ENCODE data around the gene KLF3. TPM values are rescaled to one million over a fixed set of nuclear protein-coding genes. Genes with fewer than 3 reads are reported as not detected.

KLF3 gene
- total and polyA plus RNA-seq, 9 of the 15 experiments (the other 6 are each of a cell fraction or from before 2014, with no cell fraction given), result 9.9 to 47.2 (median 18.1) TPM

DNA sequence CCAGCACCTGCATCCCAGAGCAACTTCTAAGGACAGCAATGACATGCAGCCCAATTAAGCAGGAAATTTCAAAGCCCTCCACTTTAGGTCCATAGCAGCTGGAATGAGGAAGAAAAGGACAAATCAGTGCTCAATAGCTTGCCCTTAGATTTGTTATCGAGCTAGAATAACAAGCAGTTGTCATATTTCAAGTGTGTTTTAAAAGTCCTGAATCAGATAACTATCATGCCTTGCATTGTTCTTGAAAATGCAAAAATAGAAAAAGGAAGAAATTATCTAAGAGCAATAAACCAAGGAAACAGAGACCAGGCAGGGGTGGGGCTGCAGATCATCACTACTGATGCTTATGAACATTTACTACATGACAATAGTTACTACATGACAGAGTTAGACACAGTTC lies 43.9 kb upstream of the KLF3 start:
- in situ Hi-C loops (cut with MboI), result no loop called here
- H3K36me3 ChIP-seq (ENCODE audit: control insufficient read depth, insufficient read depth, low read length), result no peaks in the 10 kb centered on the region
- H3K9me3 ChIP-seq (replicated peaks; ENCODE audit: control insufficient read depth, insufficient read depth, low read depth, low read length), result no peaks in the 10 kb centered on the region
- DNase-seq (ENCODE audit: extremely low read depth in 1 of 4, low spot score in 3 of 4) (no peak), FAIRE-seq (no peak), ATAC-seq (no peak)
- POLR2A ChIA-PET, result interaction anchor here (0.8 to 1.1 kb wide), 2 partner anchors 17 to 42 kb away, joined by 4 read pairs; no protein-coding TSS in a partner anchor
- H3K27ac ChIP-seq (ENCODE audit: extremely low read depth, low read depth, low read length), result no peak overlapping the region
- no peak overlapping the region for H3K9ac ChIP-seq (ENCODE audit: insufficient read depth in 1 of 2, low read depth in 2 of 2, low read length in 2 of 2)
- intact Hi-C loops (cut with micrococcal nuclease), result loop anchor here (2.0 to 5.0 kb wide), 3 partner anchors 43 to 291 kb away; no protein-coding TSS in a partner anchor
- CTCF ChIA-PET (ENCODE audit: low intra/inter-chr PET ratio), result no interaction called here
- H3K4me3 ChIP-seq, result no peak overlapping the region
- H3K27me3 ChIP-seq (ENCODE audit: control insufficient read depth in 2 of 2, insufficient read depth in 2 of 2, low read length in 2 of 2), result no peaks in the 10 kb centered on the region
- peaks cover 23 to 30% of the 10 kb centered on the region in 2 experiments for H3K4me1 ChIP-seq (replicated peaks in 1 of 2; ENCODE audit: control insufficient read depth in 2 of 2, insufficient read depth in 2 of 2, low read length in 2 of 2)
- no peaks in the 10 kb centered on the region for H4K20me1 ChIP-seq (replicated peaks; ENCODE audit: control insufficient read depth, insufficient read depth, low read length)
- no peak overlapping the region for H2AFZ ChIP-seq (ENCODE audit: low read depth, low read length)
- no peak overlapping the region for H3K4me2 ChIP-seq (ENCODE audit: insufficient read depth, low read length)
- 38% methylated on average over 1 of the region's 1 CpG for WGBS (ENCODE audit: insufficient coverage, low coverage, missing lambda C conversion rate)
- peak; percentile 20 to 42; a peak in 1 of 4 replicates for TF ChIP-seq KDM1A (IDR thresholded peaks at IDR 0.05)
- no peak for TF ChIP-seq ZNF766 (CRISPR knock-in tag; conservative IDR thresholded peaks at IDR 0.05)
- no peak for TF ChIP-seq HNRNPLL (IDR thresholded peaks at IDR 0.05; ENCODE audit: low read depth, low read length, poor library complexity, severe bottlenecking)
- peak in 1 of 2 experiments; percentile 7 for TF ChIP-seq NCOA2 (IDR thresholded peaks at IDR 0.05; ENCODE audit: partially characterized antibody in 2 of 2)
- TF ChIP-seq RCOR1 (IDR thresholded peaks at IDR 0.05; ENCODE audit: borderline replicate concordance in 1 of 2, low read depth in 2 of 2, low read length in 2 of 2), result peak in 1 of 2 experiments; percentile 65; a peak in 2 of 4 replicates
- TF ChIP-seq GATAD2B (IDR thresholded peaks at IDR 0.05; ENCODE audit: borderline replicate concordance), result no peak
- TF ChIP-seq SP2 (IDR thresholded peaks at IDR 0.05; ENCODE audit: extremely low read depth, low read depth, low read length, poor library complexity, severe bottlenecking), result no peak
- TF ChIP-seq SAFB (IDR thresholded peaks at IDR 0.05; ENCODE audit: borderline replicate concordance, low read depth, low read length), result no peak
- TF ChIP-seq TEAD2 (tag; IDR thresholded peaks at IDR 0.05), result no peak
- no peak for TF ChIP-seq JUND (IDR thresholded peaks at IDR 0.05; ENCODE audit: borderline replicate concordance, low read depth, low read length)
- TF ChIP-seq JUND (tag; IDR thresholded peaks at IDR 0.05; ENCODE audit: borderline replicate concordance, low read depth, low read length), result no peak
- TF ChIP-seq, protein P1, sequence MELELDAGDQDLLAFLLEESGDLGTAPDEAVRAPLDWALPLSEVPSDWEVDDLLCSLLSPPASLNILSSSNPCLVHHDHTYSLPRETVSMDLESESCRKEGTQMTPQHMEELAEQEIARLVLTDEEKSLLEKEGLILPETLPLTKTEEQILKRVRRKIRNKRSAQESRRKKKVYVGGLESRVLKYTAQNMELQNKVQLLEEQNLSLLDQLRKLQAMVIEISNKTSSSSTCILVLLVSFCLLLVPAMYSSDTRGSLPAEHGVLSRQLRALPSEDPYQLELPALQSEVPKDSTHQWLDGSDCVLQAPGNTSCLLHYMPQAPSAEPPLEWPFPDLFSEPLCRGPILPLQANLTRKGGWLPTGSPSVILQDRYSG (tag; conservative IDR thresholded peaks at IDR 0.05; ENCODE audit: low read depth), result no peak
- no peak for TF ChIP-seq GTF2A2 (tag; IDR thresholded peaks at IDR 0.05)
- no peaks in the 10 kb centered on the region for H3K9me1 ChIP-seq (ENCODE audit: control insufficient read depth, insufficient read depth, low read length)
- BruUV-seq (replicated peaks), result no TSS peak
- no peaks in the 10 kb centered on the region for H3K79me2 ChIP-seq (ENCODE audit: control insufficient read depth, insufficient read depth, low read length)

All from K562 (cell line).